HG03159 (cell line): Measurements from ENCODE around the gene LAMA3.

Experiments
- ATAC-seq: cut with Tn5 transposase; IDR thresholded peaks from one replicate; pipeline ENCODE4 v1.9.1; 2021; ENCODE audit warnings: mild to moderate bottlenecking, moderate library complexity; ENCODE audit not compliant: unreplicated experiment

The LAMA3 gene

DNA sequence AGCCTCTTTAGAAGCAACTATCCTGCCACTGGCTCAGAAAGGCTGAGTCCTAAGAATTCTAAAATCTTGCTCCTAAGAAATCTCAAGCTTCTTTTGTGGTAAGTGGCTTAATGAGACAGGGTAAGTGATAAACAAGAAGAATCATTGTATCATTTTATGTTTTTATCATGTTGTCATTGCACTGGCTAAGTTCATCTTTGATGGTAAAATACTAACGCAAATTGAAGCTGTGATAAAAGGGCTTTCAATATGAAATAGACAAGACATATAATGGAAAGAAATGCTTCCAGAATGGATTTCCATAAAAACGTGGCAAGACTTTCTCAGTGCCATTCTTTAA, 303.7 kb downstream of the LAMA3 start:
- no peak for ATAC-seq

DNA sequence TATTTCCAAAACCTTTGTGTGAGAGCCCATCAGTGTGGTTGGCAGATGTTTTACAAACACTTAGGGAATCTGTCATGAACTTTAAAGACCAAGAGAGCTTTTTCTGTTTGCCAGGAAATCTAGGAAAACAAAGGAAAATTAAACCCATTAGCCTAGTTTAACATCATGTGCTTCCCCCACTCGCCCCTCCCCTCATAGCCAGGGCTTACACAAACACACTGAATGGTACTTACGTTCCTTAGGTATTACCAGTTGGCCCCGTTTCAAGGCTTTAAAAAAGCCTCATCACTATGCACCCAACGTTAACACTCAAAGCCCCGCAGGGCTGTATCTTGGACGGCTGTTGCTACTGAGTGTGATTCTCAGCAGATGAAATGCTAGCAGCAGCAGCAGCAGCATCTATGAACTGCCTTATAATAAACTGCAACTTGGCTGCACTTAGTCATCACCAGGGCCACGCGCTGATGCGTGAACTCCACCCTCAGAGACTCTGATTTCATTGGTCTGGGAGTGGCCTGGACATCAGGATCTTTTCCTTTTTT, 305.2 kb downstream of the LAMA3 start:
- ATAC-seq = no peak

DNA sequence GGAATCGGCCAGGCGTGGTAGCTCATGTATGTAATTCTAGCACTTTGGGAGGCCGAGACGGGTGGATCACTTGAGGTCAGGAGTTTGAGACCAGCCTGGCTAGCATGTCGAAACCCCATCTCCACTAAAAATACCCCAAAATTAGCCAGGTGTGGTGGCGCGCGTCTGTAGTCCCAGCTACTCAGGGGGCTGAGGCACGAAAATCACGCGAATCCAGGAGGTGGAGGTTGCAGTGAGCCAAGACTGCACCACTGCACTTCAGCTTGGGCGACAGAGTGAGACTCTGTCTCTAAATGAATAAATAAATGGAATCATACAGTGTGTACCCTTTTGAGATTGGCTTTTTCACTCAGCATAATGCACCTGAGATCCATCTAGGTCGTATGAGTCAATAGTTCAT, 305.9 kb downstream of the LAMA3 start:
- no peak for ATAC-seq

DNA sequence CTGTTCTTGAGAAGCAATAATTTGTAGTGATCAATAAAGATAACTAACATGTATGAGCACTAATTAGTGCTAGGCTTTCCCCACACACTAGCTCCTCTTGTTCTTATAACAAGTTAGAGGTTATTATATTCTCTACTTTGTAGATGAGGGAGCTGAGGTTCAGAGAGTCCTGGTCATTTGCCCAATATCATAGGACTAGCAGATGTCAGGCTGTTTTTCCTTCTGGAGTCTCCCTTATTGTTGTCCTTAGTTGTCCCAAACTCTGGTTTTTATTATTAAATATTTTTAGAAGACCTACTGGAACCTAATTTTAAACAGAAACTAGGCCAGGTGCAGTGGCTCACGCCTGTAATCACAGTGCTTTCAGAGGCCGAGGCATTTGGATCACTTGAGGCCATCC, 308.8 kb downstream of the LAMA3 start:
- no peak for ATAC-seq

DNA sequence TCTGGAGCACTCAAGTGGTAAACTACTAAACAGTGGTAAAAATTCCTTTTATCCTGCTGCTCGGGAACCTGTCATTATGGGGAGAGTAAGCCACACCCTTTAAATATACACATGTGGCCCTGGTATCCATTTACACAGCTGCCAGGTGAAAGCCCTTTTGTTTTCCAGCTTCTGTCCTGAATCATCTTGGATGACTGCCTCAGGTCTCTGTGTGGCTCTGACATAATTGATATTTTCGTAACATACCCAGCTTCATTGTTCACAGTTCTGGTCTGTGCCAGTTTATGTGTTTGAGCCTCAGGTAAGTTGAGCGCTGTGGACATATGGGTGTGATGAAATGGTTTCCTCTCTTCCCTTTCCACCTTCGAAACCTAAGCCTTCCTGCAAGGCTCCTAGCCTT, 309.6 kb downstream of the LAMA3 start:
- no peak for ATAC-seq

DNA sequence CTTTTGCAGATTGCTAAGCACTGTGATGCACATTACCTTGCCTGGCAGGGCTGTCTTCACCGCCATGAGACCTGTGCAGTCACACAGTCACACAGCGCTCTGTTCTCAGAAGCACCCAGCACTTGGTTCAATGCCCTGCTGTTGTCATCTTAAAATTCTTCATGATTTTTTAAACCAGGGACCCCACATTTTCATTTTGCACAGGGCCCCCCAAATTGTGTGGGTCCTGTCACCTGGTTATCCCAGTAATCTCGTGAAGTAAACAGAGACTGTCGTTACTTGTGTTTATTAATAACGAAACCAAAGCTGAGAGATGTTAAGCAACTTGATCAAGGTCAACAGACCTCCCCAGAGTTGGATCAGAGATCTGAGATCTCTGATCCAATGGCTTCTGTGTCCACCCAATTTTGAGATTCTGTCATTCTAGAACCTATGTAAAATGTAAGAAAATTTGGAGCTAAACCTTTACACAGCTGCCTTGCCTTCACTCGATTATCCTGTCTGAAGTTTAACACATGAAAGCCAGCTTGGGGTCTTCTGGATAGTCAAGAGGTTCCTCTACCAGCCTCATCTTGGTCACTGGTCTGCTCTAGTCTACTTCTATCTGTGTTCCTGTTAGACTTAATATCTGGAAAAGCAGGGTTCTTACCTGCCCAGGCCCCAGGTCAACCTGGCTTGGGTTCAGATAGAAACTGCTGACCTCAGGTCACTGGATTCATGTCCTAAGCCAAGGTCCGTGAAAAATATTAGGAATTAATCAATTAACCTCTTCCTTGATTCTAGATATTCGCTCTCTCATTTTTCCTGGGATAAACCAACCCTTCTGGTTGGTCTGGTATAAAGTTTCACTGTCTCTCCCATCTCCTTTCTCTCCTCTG, 311.6 kb downstream of the LAMA3 start:
- no peak for ATAC-seq

DNA sequence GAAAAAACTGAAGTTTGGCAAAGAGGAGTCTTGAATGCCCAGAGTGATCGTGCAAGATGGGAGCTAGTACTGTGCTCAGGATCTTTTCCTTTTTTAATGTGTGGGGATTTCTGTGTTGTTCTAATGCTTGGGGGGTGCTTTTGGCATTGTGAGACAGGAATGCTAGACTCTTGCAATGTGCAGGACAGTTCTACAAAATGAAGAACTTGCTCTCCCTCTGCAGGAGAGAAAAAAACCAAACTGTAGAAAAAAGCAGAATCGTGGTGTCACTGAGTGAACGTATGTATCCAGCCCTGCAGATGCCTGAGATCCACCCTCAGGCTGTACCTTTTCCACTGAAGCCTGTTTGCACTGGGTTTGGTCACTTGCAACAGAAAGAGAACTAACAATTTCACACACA, 313.2 kb downstream of the LAMA3 start:
- ATAC-seq = no peak

DNA sequence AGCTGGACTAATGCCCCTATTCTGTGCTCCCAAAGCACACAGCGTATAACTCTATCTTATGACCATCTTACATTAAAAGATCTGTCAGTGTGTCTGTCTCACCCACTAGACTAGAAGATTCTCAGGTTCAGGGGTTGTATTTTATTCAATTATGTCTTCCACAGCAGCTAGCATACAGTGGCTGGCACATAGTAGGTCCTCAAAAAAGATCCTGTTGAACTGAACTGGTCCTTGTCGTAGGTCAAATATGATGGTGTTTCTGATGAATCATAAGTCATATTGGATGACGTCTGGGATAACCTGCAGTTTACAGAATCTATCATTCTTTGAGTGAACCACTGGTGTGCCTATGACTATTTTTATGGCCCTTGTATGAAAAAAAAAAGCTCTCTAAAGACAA, 314.0 kb downstream of the LAMA3 start:
- ATAC-seq = no peak

DNA sequence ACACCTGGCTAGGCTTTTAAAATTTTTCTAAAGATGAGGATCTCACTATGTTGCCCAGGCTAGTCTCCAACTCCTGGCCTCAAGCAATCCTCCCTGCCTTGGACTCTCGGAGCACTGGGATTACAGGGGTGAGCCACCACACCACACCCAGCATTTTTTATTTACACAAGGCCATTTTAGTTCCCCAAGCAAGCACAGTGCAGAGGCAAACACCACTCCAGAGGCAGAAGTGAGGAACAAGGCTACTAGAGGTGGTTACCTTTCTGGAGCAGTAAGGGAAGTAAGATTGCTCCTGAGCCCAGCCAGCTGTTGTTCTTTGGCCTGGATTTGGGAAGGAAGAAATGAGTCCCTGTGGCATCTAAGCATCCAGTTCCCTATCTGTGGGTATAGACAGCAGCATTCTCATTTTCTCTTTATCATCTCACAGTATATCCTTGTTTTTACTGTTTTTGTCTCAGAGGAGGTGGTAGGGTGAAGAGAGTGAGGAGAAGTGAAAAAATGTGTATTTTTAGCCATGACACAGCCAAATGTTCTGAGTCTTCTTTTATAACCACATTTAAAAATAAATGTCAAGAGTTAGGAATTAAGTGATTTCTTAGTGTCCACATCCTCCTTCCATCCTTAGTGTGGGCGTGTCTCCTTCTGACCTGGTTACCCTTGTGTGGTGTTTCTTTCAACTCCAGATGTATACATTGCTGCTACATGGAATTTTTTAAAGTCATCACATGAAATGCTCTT, 314.8 kb downstream of the LAMA3 start:
- ATAC-seq = no peak
